Gastrocnemius medialis (tissue), 4 donors: Measurements from ENCODE around the gene SMIM12. TPM values are rescaled to one million over a fixed set of nuclear protein-coding genes. Genes with fewer than 3 reads are reported as not detected.

Source experiments
- ATAC-seq, 2 donors: fragments of 150-250 bp; one replicate each; pipeline ENCODE4 v1.9.1; 2016
- DNase-seq, 2 donors: peaks; one replicate each; pipeline ENCODE4 v3.0.0-alpha.2; 2019
- H3K27ac ChIP-seq, 4 donors: fragments of 200-600 bp; sonication (generic); 1 replicate in 1 of 4; 2 replicates in 3 of 4; pipeline ENCODE4 v1.5.1; 2016 to 2018; ENCODE audit warnings: mild to moderate bottlenecking in 2 of 4, moderate library complexity in 1 of 4
- H3K27me3 ChIP-seq, 3 donors: fragments of 200-600 bp; sonication (generic) in 2 of 3; 1 replicate in 1 of 3; 2 replicates in 2 of 3; pipeline versions ENCODE4 v1.5.1 to v1.6.0; 2016 to 2019; ENCODE audit warnings: mild to moderate bottlenecking in 1 of 3, moderate library complexity in 1 of 3
- H3K36me3 ChIP-seq, 2 donors: fragments of 200-600 bp; sonication (generic) in 1 of 2; one replicate each; pipeline ENCODE4 v1.5.1; 2017 to 2018
- H3K4me1 ChIP-seq, 2 donors: fragments of 200-600 bp; sonication (generic) in 1 of 2; one replicate each; pipeline ENCODE4 v1.5.1; 2016 to 2017; ENCODE audit warnings: mild to moderate bottlenecking in 2 of 2
- H3K4me3 ChIP-seq, 4 donors: fragments of 200-600 bp; sonication (generic) in 3 of 4; 1 replicate in 1 of 4; 2 replicates in 3 of 4; pipeline ENCODE4 v1.5.1; 2016 to 2019; ENCODE audit warnings: mild to moderate bottlenecking in 2 of 4
- H3K9me3 ChIP-seq, 3 donors: fragments of 200-600 bp; sonication (generic) in 2 of 3; 1 replicate in 1 of 3; 2 replicates in 2 of 3; pipeline ENCODE4 v1.5.1; 2016 to 2019
- POLR2A ChIP-seq, 2 donors: fragments of 450-650 bp; IDR thresholded peaks; one replicate each; pipeline ENCODE4 v1.6.1; 2017; ENCODE audit warnings: antibody characterized with exemption in 2 of 2, mild to moderate bottlenecking in 2 of 2, moderate library complexity in 2 of 2
- in situ Hi-C, 4 donors: fragments of 200-750 bp; cut with MboI; loops; one replicate each; pipeline versions ENCODE4 v1.15.0 to v1.8.0; 2017; ENCODE audit warnings: low sequenced_read_pairs in 4 of 4
- intact Hi-C: fragments of 100-400 bp; cut with DNase I; formaldehyde crosslinking; loops from one replicate; pipeline ENCODE4 v1.15.1; 2023; ENCODE audit warnings: low total_unique reads
- total RNA-seq, 4 donors: library from RNA; depleted of rRNA; stranded (reverse); fragments of >200 nt; gene quantifications; one replicate each; pipeline versions ENCODE4 v1.1.0 to v1.2.3, GENCODE V29; 2016
- TF ChIP-seq, protein P1 (sequence below), 5 experiments: fragments of 450-650 bp in 3 of 5; fragments of 200-600 bp in 2 of 5; sonication (generic) in 2 of 5; IDR thresholded peaks in 4 of 5; conservative IDR thresholded peaks in 1 of 5; 1 replicate in 4 of 5; 2 replicates in 1 of 5; pipeline ENCODE4 v1.5.1; 2016 to 2019; ENCODE audit warnings: antibody characterized with exemption in 5 of 5, mild to moderate bottlenecking in 3 of 5, moderate library complexity in 3 of 5

SMIM12 gene
- total RNA-seq, 4 donors from 2014 or later = 24.2 to 40.8 (median 35.6) TPM

DNA sequence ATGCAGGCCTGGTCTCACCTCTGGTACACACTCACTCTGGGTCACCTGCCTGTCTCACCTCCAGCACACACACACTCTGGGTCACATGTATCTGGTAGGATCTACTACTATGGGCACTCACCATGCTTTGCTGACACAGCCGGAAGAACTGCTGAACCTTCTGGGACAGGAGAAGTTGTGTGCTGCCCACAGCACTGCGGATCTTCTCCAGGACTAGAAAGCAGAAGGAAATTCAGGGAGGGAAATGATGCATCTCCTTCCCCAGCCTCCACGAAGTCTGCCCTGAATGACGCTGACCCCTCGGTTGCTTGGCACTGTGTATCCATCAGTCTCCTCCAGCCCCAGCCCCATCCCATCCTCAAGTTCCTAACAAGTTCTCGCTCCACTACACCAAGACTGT is 7.9 kb upstream of the SMIM12 start:
- in situ Hi-C loops = loop anchor here in 1 of 4 donors (25.0 kb wide), 1 partner anchor 320 kb away; the partner anchor contains the start of gene SFPQ
- peaks cover 5 to 6% of the 10 kb centered on the region in 2 donors for H3K4me1 ChIP-seq
- no peak overlapping the region for H3K27ac ChIP-seq
- TF ChIP-seq, protein P1, sequence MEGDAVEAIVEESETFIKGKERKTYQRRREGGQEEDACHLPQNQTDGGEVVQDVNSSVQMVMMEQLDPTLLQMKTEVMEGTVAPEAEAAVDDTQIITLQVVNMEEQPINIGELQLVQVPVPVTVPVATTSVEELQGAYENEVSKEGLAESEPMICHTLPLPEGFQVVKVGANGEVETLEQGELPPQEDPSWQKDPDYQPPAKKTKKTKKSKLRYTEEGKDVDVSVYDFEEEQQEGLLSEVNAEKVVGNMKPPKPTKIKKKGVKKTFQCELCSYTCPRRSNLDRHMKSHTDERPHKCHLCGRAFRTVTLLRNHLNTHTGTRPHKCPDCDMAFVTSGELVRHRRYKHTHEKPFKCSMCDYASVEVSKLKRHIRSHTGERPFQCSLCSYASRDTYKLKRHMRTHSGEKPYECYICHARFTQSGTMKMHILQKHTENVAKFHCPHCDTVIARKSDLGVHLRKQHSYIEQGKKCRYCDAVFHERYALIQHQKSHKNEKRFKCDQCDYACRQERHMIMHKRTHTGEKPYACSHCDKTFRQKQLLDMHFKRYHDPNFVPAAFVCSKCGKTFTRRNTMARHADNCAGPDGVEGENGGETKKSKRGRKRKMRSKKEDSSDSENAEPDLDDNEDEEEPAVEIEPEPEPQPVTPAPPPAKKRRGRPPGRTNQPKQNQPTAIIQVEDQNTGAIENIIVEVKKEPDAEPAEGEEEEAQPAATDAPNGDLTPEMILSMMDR (IDR thresholded peaks at IDR 0.05 in 4 of 5, conservative IDR thresholded peaks at IDR 0.05 in 1 of 5) = no peak
- no peak for ATAC-seq
- DNase-seq = no peak
- no peak overlapping the region for H3K4me3 ChIP-seq
- no peaks in the 10 kb centered on the region for H3K36me3 ChIP-seq
- peaks cover 0 to 8% (median 0%) of the 10 kb centered on the region in 3 donors for H3K27me3 ChIP-seq
- intact Hi-C loops = loop anchor here (5.0 to 10.0 kb wide), 2 partner anchors 80 to 327 kb away; partner anchors contain the start of gene SFPQ
- H3K9me3 ChIP-seq = no peaks in the 10 kb centered on the region

DNA sequence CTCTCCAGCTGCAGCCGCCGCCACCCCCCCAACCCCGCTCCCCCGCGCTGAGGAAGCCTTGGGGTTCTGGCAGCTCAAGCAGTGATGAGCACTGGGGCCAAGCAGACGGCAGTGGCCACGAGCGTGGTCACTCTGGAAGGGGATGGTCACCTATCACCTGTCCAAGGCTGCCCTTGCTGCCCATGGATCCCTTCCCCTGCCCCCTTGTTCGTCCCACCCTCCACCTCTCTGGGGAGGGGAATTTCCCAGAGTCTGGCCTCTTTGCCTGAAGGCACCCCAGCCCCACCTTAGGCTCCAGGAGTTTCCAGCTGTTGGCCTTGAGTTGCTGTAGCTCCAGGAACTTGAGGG is 7.2 kb upstream of the SMIM12 start:
- DNase-seq (no peak), ATAC-seq (no peak)
- Histone ChIP-seq H3K27ac (peak overlapping the region; percentile 64 to 82 (median 77)), H3K4me1 (peaks cover 5 to 6% of the 10 kb centered on the region in 2 donors), H3K27me3 (peaks cover 0 to 5% (median 0%) of the 10 kb centered on the region in 3 donors), H3K36me3 (no peaks in the 10 kb centered on the region), H3K4me3 (peak overlapping the region; percentile 77 to 98 (median 85)), H3K9me3 (no peaks in the 10 kb centered on the region)
- intact Hi-C loops (loop anchor here (5.0 to 10.0 kb wide), 2 partner anchors 79 to 328 kb away; partner anchors contain the start of gene SFPQ), in situ Hi-C loops (loop anchor here in 1 of 4 donors (25.0 kb wide), 1 partner anchor 321 kb away; the partner anchor contains the start of gene SFPQ)
- no peak for TF ChIP-seq POLR2A (IDR thresholded peaks at IDR 0.05)
- TF ChIP-seq, protein P1 (IDR thresholded peaks at IDR 0.05 in 4 of 5, conservative IDR thresholded peaks at IDR 0.05 in 1 of 5) = no peak

DNA sequence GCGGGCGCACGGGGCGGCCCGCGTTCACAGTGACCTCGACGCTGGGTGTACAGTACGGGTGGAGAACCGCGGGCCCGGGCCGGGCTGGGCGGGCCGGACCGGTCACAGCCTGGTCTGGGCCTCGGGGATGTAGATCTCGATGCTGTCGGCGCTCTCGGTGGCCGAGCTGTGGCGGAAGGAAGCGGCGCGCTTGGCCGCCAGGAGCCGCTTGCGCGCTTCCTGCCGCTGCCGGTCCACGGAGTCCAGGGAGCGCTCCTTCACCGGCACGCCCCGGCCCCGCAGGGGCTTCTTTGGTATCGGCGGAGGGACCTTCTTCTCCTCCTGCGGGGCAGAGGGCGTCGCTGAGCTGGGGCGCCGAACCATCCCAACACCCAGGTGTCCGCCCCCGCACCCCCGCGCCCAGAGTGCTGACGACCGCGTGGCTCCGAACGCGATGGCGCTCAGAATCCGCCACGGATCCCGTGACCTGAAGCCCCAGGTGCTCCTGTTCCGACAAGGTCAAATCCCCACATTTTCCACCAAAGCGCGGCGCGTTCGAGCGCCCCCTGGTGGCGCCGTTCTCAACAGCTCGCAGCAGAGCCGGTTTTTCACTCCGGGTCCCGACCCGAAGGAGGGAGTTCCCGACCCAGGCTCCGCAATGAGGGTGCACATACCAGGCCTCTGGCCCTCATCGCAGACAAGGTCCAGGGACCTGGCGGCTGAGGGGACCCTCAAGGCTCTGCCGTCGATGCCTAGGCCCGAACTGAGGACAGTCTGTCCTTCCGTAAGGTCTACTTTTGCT is 6.6 kb upstream of the SMIM12 start:
- peak; percentile 27 to 28 for TF ChIP-seq POLR2A (IDR thresholded peaks at IDR 0.05)
- TF ChIP-seq, protein P1 (IDR thresholded peaks at IDR 0.05 in 4 of 5, conservative IDR thresholded peaks at IDR 0.05 in 1 of 5) = peak; percentile 84 to 97 (median 96)
- intact Hi-C loops = loop anchor here (5.0 to 10.0 kb wide), 2 partner anchors 79 to 329 kb away; partner anchors contain the start of gene SFPQ
- DNase-seq (peak; percentile 40 to 74), ATAC-seq (peak; percentile 77 to 88)
- H3K9me3 ChIP-seq = no peaks in the 10 kb centered on the region
- in situ Hi-C loops = loop anchor here in 1 of 4 donors (25.0 kb wide), 1 partner anchor 321 kb away; the partner anchor contains the start of gene SFPQ
- H3K4me1 ChIP-seq = peaks cover 5 to 6% of the 10 kb centered on the region in 2 donors
- H3K36me3 ChIP-seq = no peaks in the 10 kb centered on the region
- H3K4me3 ChIP-seq = peak overlapping the region; percentile 77 to 98 (median 85)
- no peaks in the 10 kb centered on the region for H3K27me3 ChIP-seq
- H3K27ac ChIP-seq = peak overlapping the region; percentile 64 to 82 (median 77)

DNA sequence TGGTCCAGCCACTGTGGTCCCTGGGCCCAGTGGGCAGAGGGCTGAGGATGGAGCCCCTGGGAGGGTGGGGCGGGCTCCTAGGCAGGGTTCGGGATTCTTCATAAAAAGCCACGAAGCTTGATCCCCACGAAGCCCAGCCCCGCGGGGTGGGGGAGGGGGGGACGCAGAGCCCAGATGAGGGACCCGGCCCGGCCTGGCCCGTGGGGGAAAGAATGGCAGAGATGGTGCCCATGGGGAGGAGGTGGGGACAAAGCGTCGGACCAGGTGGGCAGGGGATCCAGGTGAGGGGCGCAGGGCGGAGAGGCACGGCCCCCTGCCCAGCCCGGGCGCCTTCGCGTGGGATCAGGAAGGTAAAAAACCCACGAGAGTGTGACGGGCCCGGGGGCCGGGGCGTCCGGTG is 6.0 kb upstream of the SMIM12 start:
- Histone ChIP-seq H3K9me3 (no peaks in the 10 kb centered on the region), H3K4me3 (peak overlapping the region; percentile 77 to 98 (median 85)), H3K27ac (peak overlapping the region; percentile 64 to 82 (median 77)), H3K36me3 (no peaks in the 10 kb centered on the region), H3K4me1 (peaks cover 5 to 6% of the 10 kb centered on the region in 2 donors), H3K27me3 (no peaks in the 10 kb centered on the region)
- TF ChIP-seq POLR2A (IDR thresholded peaks at IDR 0.05) = no peak
- TF ChIP-seq, protein P1 (IDR thresholded peaks at IDR 0.05 in 4 of 5, conservative IDR thresholded peaks at IDR 0.05 in 1 of 5) = no peak
- in situ Hi-C loops = loop anchor here in 1 of 4 donors (25.0 kb wide), 1 partner anchor 322 kb away; the partner anchor contains the start of gene SFPQ
- intact Hi-C loops = loop anchor here (5.0 to 10.0 kb wide), 2 partner anchors 78 to 329 kb away; partner anchors contain the start of gene SFPQ
- ATAC-seq (peak in 1 of 2 donors; percentile 6), DNase-seq (no peak)
